ENCODE measurements around the gene PDXP.

PDXP gene

GRCh38 chr22:37674248-37674647, 15.7 kb downstream of the PDXP start:
- H3K4me3 ChIP-seq = peak overlapping the region in 1 of 2 donors; percentile 84
- intact Hi-C loops (cut with DNase I; ENCODE audit: low total_unique reads) = no loop called here
- peaks cover 0 to 11% (median 10%) of the 10 kb centered on the region in 3 donors for H3K36me3 ChIP-seq

GRCh38 chr22:37674951-37675929, 16.7 kb downstream of the PDXP start, which contains the start of gene LGALS1:
Gene LGALS1 (plus strand): TSS chr22:37675636. CDS start chr22:37675703, 67 bp downstream.
- peak within 1 kb of the TSS; percentile 81 to 94 for H3K27ac ChIP-seq
- H3K9me3 ChIP-seq = no peaks in the 10 kb centered on the region
- DNase-seq = peak; percentile 97 to 99
- H3K4me1 ChIP-seq = peaks cover 0 to 60% (median 28%) of the 10 kb centered on the region in 4 donors
- H3K27me3 ChIP-seq = no peaks in the 10 kb centered on the region
- intact Hi-C loops (cut with DNase I; ENCODE audit: low total_unique reads) = no loop called here
- TF ChIP-seq CTCF (IDR thresholded peaks at IDR 0.05) = no peak
- H3K36me3 ChIP-seq = peaks cover 0 to 21% (median 17%) of the 10 kb centered on the region in 3 donors
- peak within 1 kb of the TSS; percentile 72 to 84 for H3K4me3 ChIP-seq

More at GRCh38 chr22:37674248-37674647, 15.7 kb downstream of the PDXP start:
- no peak for TF ChIP-seq CTCF (IDR thresholded peaks at IDR 0.05)
- H3K27ac ChIP-seq = peak overlapping the region; percentile 81 to 94
- no peaks in the 10 kb centered on the region for H3K9me3 ChIP-seq
- no peak for DNase-seq
- H3K27me3 ChIP-seq = no peaks in the 10 kb centered on the region
- peaks cover 0 to 60% (median 28%) of the 10 kb centered on the region in 4 donors for H3K4me1 ChIP-seq

GRCh38 chr22:37675930-37676735, 17.6 kb downstream of the PDXP start:
- Histone ChIP-seq H3K4me1 (peaks cover 0 to 62% (median 28%) of the 10 kb centered on the region in 4 donors), H3K27ac (peak overlapping the region; percentile 81 to 94), H3K9me3 (no peaks in the 10 kb centered on the region), H3K4me3 (peak overlapping the region; percentile 72 to 84), H3K27me3 (no peaks in the 10 kb centered on the region), H3K36me3 (peaks cover 0 to 23% (median 17%) of the 10 kb centered on the region in 3 donors)
- TF ChIP-seq CTCF (IDR thresholded peaks at IDR 0.05) = no peak
- intact Hi-C loops (cut with DNase I; ENCODE audit: low total_unique reads) = no loop called here
- DNase-seq = peak; percentile 41 to 82

- peaks cover 0 to 68% (median 28%) of the 10 kb centered on the region in 4 donors for H3K4me1 ChIP-seq
Observed at GRCh38 chr22:37676736-37677492, 18.4 kb downstream of the PDXP start.

More at GRCh38 chr22:37676736-37677492, 18.4 kb downstream of the PDXP start:
- DNase-seq = peak; percentile 85 to 95
- intact Hi-C loops (cut with DNase I; ENCODE audit: low total_unique reads) = no loop called here
- Histone ChIP-seq H3K27me3 (no peaks in the 10 kb centered on the region), H3K27ac (peak overlapping the region; percentile 81 to 94), H3K9me3 (no peaks in the 10 kb centered on the region), H3K4me3 (peak overlapping the region; percentile 72 to 84), H3K36me3 (peaks cover 0 to 23% (median 17%) of the 10 kb centered on the region in 3 donors)
- TF ChIP-seq CTCF (IDR thresholded peaks at IDR 0.05) = no peak
